Measurements from ENCODE around the gene PHOX2B.

The PHOX2B gene

GRCh38 chr4:41746440-41747229, 1.9 kb downstream of the PHOX2B start:
- Histone ChIP-seq H3K9me3 (ENCODE audit: control insufficient read depth, insufficient read depth, low read length) (peaks cover 5% of the 10 kb centered on the region; the same call in 1 of the 2 replicates), H4K20me1 (ENCODE audit: control insufficient read depth, insufficient read depth, low read depth, low read length) (no peaks in the 10 kb centered on the region), H3K4me1 (ENCODE audit: control insufficient read depth, low read length) (no peaks in the 10 kb centered on the region), H3F3A (ENCODE audit: control insufficient read depth, insufficient read depth) (no peaks in the 10 kb centered on the region), H3K27me3 (ENCODE audit: control insufficient read depth, low read length) (no peaks in the 10 kb centered on the region), H3K4me3 (ENCODE audit: low read length) (no peak overlapping the region), H3K36me3 (ENCODE audit: control insufficient read depth, low read length) (no peaks in the 10 kb centered on the region), H3K4me2 (ENCODE audit: low read length) (no peak overlapping the region), H3K79me2 (ENCODE audit: control insufficient read depth, low read length) (no peaks in the 10 kb centered on the region), H3K9me2 (replicated peaks; ENCODE audit: control insufficient read depth, low read length) (no peaks in the 10 kb centered on the region), H3K27ac (ENCODE audit: low read depth, low read length) (no peak overlapping the region)
- TF ChIP-seq CTCF (IDR thresholded peaks at IDR 0.05; ENCODE audit: low read depth, low read length, poor library complexity, severe bottlenecking) (no peak), EZH2phosphoT487 (IDR thresholded peaks at IDR 0.05; ENCODE audit: borderline replicate concordance, low read length) (no peak)

- H3K4me3 ChIP-seq (ENCODE audit: low read length), result no peak overlapping the region
- no peaks in the 10 kb centered on the region for H3K36me3 ChIP-seq (ENCODE audit: control insufficient read depth, low read length)
- H3K27me3 ChIP-seq (ENCODE audit: control insufficient read depth, low read length), result no peaks in the 10 kb centered on the region
- no peak overlapping the region for H3K27ac ChIP-seq (ENCODE audit: low read depth, low read length)
- no peak for TF ChIP-seq CTCF (IDR thresholded peaks at IDR 0.05; ENCODE audit: low read depth, low read length, poor library complexity, severe bottlenecking)
- TF ChIP-seq EZH2phosphoT487 (IDR thresholded peaks at IDR 0.05; ENCODE audit: borderline replicate concordance, low read length), result no peak
- no peaks in the 10 kb centered on the region for H3F3A ChIP-seq (ENCODE audit: control insufficient read depth, insufficient read depth)
- H3K9me3 ChIP-seq (ENCODE audit: control insufficient read depth, insufficient read depth, low read length), result peaks cover 5% of the 10 kb centered on the region; the same call in 1 of the 2 replicates
- H3K9me2 ChIP-seq (replicated peaks; ENCODE audit: control insufficient read depth, low read length), result no peaks in the 10 kb centered on the region
- H3K4me2 ChIP-seq (ENCODE audit: low read length), result no peak overlapping the region
- H3K4me1 ChIP-seq (ENCODE audit: control insufficient read depth, low read length), result no peaks in the 10 kb centered on the region
- H4K20me1 ChIP-seq (ENCODE audit: control insufficient read depth, insufficient read depth, low read depth, low read length), result no peaks in the 10 kb centered on the region
- H3K79me2 ChIP-seq (ENCODE audit: control insufficient read depth, low read length), result no peaks in the 10 kb centered on the region
Measured at GRCh38 chr4:41746025-41746439, 2.5 kb downstream of the PHOX2B start.

GRCh38 chr4:41745292-41746024, 3.1 kb downstream of the PHOX2B start:
- no peaks in the 10 kb centered on the region for H3K79me2 ChIP-seq (ENCODE audit: control insufficient read depth, low read length)
- no peak for TF ChIP-seq EZH2phosphoT487 (IDR thresholded peaks at IDR 0.05; ENCODE audit: borderline replicate concordance, low read length)
- TF ChIP-seq CTCF (IDR thresholded peaks at IDR 0.05; ENCODE audit: low read depth, low read length, poor library complexity, severe bottlenecking), result no peak
- H3K9me2 ChIP-seq (replicated peaks; ENCODE audit: control insufficient read depth, low read length), result no peaks in the 10 kb centered on the region
- H3K9me3 ChIP-seq (ENCODE audit: control insufficient read depth, insufficient read depth, low read length), result peaks cover 5% of the 10 kb centered on the region; the same call in 1 of the 2 replicates
- H3F3A ChIP-seq (ENCODE audit: control insufficient read depth, insufficient read depth), result no peaks in the 10 kb centered on the region
- no peaks in the 10 kb centered on the region for H3K4me1 ChIP-seq (ENCODE audit: control insufficient read depth, low read length)
- H3K36me3 ChIP-seq (ENCODE audit: control insufficient read depth, low read length), result no peaks in the 10 kb centered on the region
- H4K20me1 ChIP-seq (ENCODE audit: control insufficient read depth, insufficient read depth, low read depth, low read length), result no peaks in the 10 kb centered on the region
- no peak overlapping the region for H3K4me3 ChIP-seq (ENCODE audit: low read length)
- H3K4me2 ChIP-seq (ENCODE audit: low read length), result no peak overlapping the region
- no peaks in the 10 kb centered on the region for H3K27me3 ChIP-seq (ENCODE audit: control insufficient read depth, low read length)
- H3K27ac ChIP-seq (ENCODE audit: low read depth, low read length), result no peak overlapping the region
